WTC11 (cell line): ENCODE measurements around the gene TUBA3D.
"Not testable (repeated sequence)": the region's sequence is repeated elsewhere in the genome, so short reads cannot be mapped to it uniquely, and the experiment has no call there.

Experiments
- ARID4B ChIP-seq: sonication (generic); formaldehyde crosslinking; IDR thresholded peaks from 2 replicates; pipeline ENCODE4 v1.8.0; 2023; ENCODE audit warnings: missing genetic modification reagents, mild to moderate bottlenecking, borderline replicate concordance
- CREM ChIP-seq: sonication (generic); formaldehyde crosslinking; IDR thresholded peaks from 2 replicates; pipeline ENCODE4 v1.8.1; 2022; ENCODE audit warnings: mild to moderate bottlenecking, missing genetic modification reagents, moderate library complexity
- CTCF ChIP-seq: fragments of 200-600 bp; IDR thresholded peaks from 2 replicates; pipeline ENCODE4 v1.8.0; 2022; ENCODE audit warnings: antibody characterized with exemption
- EMX1 ChIP-seq: fragments of 250-450 bp; sonication (Bioruptor Pico); IDR thresholded peaks from 2 replicates; pipeline ENCODE4 v1.8.0; 2021; ENCODE audit warnings: mild to moderate bottlenecking
- USF1 ChIP-seq: sonication (generic); formaldehyde crosslinking; IDR thresholded peaks from 2 replicates; pipeline ENCODE4 v1.8.0; 2022; ENCODE audit warnings: mild to moderate bottlenecking, missing genetic modification reagents
- USF2 ChIP-seq: sonication (generic); formaldehyde crosslinking; IDR thresholded peaks from 2 replicates; pipeline ENCODE4 v1.8.1; 2023; ENCODE audit warnings: mild to moderate bottlenecking, missing genetic modification reagents, moderate library complexity
- ZBTB21 ChIP-seq: sonication (generic); formaldehyde crosslinking; IDR thresholded peaks from 2 replicates; pipeline ENCODE4 v1.8.1; 2023; ENCODE audit warnings: mild to moderate bottlenecking, missing genetic modification reagents, borderline replicate concordance
- ZNF423 ChIP-seq: fragments of 250-450 bp; sonication (Bioruptor Pico); IDR thresholded peaks from 2 replicates; pipeline ENCODE4 v2.1.2; 2022; ENCODE audit warnings: mild to moderate bottlenecking, moderate library complexity

GRCh38 chr2:131528981-131529863, 53.3 kb downstream of the TUBA3D start:
- TF ChIP-seq USF1 (CRISPR knock-in tag); CTCF; ZBTB21; EMX1 (CRISPR knock-in tag); ZNF423 (CRISPR knock-in tag); ARID4B; USF2 (CRISPR knock-in tag); CREM (CRISPR knock-in tag): not testable (repeated sequence)
